ENCODE results near the gene SLC36A2. TPM values are rescaled to one million over a fixed set of nuclear protein-coding genes. Genes with fewer than 3 reads are reported as not detected.

SLC36A2 gene
- total RNA-seq, 1 experiment from 2014 or later: not detected

DNA sequence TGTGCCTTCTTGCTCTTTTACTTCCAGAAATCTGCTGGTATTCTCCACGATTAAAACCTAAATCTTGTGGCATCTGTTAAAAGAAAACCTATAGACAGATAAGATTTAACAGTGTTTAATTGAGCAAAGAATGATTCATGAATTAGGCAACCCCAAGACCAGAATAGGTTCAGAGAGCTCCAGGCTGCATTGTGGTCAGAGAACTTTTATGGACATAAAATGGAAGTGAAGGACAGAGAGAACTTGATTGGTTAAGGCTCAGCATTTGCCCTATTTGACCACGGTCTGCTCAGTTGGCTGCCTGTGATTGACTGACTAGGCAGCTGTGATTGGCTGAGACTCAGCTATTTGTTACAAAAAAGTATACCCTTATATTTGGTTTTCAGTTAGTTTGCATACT lies 10.4 kb upstream of the SLC36A2 start:
- Histone ChIP-seq H3K4me3 (ENCODE audit: low read length) (no peak overlapping the region; the same call in 1 of the 2 replicates), H2AFZ (ENCODE audit: low read length) (0 out of 2 replicates have a peak overlapping the region, but pooled peaks have one; percentile 0), H3K4me2 (ENCODE audit: low read length) (peak overlapping the region; percentile 24), H4K20me1 (ENCODE audit: low read length) (no peaks in the 10 kb centered on the region), H3K79me2 (ENCODE audit: low read length) (no peaks in the 10 kb centered on the region), H3K9me3 (ENCODE audit: low read length) (peaks cover 9% of the 10 kb centered on the region; the same call in 1 of the 2 replicates), H3K27ac (ENCODE audit: low read length) (peak overlapping the region; percentile 53), H3F3A (ENCODE audit: low read length, unreplicated experiment) (peaks cover 4% of the 10 kb centered on the region), H3K4me1 (ENCODE audit: insufficient read depth, low read length) (peaks cover 26% of the 10 kb centered on the region), H3K9ac (ENCODE audit: low read length) (no peak overlapping the region), H3K9me2 (replicated peaks; ENCODE audit: low read length) (no peaks in the 10 kb centered on the region), H3K36me3 (ENCODE audit: low read depth, low read length) (no peaks in the 10 kb centered on the region), H3K27me3 (ENCODE audit: low read length) (no peaks in the 10 kb centered on the region)
- intact Hi-C loops (cut with micrococcal nuclease): no loop called here
- POLR2A ChIA-PET (ENCODE audit: unreplicated experiment): interaction anchor here (0.6 kb wide), 1 partner anchor 296 kb away, joined by 3 read pairs; no protein-coding TSS in a partner anchor
- DNase-seq (peak; percentile 80), ATAC-seq (peak; percentile 74)
- BruUV-seq (replicated peaks): no TSS peak
- TF ChIP-seq EZH2 (IDR thresholded peaks at IDR 0.05; ENCODE audit: low read length, unreplicated experiment) (no peak), EZH2phosphoT487 (IDR thresholded peaks at IDR 0.05; ENCODE audit: borderline replicate concordance, low read length) (no peak)
- TF ChIP-seq, protein P1, sequence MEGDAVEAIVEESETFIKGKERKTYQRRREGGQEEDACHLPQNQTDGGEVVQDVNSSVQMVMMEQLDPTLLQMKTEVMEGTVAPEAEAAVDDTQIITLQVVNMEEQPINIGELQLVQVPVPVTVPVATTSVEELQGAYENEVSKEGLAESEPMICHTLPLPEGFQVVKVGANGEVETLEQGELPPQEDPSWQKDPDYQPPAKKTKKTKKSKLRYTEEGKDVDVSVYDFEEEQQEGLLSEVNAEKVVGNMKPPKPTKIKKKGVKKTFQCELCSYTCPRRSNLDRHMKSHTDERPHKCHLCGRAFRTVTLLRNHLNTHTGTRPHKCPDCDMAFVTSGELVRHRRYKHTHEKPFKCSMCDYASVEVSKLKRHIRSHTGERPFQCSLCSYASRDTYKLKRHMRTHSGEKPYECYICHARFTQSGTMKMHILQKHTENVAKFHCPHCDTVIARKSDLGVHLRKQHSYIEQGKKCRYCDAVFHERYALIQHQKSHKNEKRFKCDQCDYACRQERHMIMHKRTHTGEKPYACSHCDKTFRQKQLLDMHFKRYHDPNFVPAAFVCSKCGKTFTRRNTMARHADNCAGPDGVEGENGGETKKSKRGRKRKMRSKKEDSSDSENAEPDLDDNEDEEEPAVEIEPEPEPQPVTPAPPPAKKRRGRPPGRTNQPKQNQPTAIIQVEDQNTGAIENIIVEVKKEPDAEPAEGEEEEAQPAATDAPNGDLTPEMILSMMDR (conservative IDR thresholded peaks at IDR 0.05; ENCODE audit: low read depth, low read length): no peak
- CTCF ChIA-PET: no interaction called here

DNA sequence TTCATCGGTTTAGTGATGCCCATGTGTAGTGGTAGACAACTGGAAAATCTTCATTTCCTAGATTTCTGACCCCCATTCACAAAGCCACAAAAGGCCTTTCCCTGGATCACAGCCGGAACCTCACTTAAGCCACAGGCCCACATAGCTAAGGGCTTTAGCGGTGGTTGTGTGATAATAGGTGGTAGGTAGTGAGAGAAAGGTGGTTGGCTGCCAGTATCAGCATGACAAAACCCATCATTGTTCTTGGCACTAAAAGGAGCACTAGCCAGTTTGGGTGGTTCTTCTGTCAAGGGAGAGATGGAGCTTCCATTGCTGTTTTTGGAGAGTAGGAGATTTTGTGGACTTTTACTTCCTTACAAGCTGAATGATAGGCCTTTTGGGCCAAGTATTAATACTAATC lies 9.7 kb upstream of the SLC36A2 start:
- intact Hi-C loops (cut with micrococcal nuclease): no loop called here
- POLR2A ChIA-PET (ENCODE audit: unreplicated experiment): no interaction called here
- H3K4me2 ChIP-seq (ENCODE audit: low read length): peak overlapping the region; percentile 24
- no peak overlapping the region; the same call in 1 of the 2 replicates for H3K4me3 ChIP-seq (ENCODE audit: low read length)
- no TSS peak for BruUV-seq (replicated peaks)
- no peak overlapping the region for H2AFZ ChIP-seq (ENCODE audit: low read length)
- H3K27ac ChIP-seq (ENCODE audit: low read length): peak overlapping the region; percentile 53
- no peaks in the 10 kb centered on the region for H3K27me3 ChIP-seq (ENCODE audit: low read length)
- H3K4me1 ChIP-seq (ENCODE audit: insufficient read depth, low read length): peaks cover 21% of the 10 kb centered on the region
- CTCF ChIA-PET: no interaction called here
- no peak overlapping the region for H3K9ac ChIP-seq (ENCODE audit: low read length)
- H3F3A ChIP-seq (ENCODE audit: low read length, unreplicated experiment): peaks cover 4% of the 10 kb centered on the region
- no peaks in the 10 kb centered on the region for H3K36me3 ChIP-seq (ENCODE audit: low read depth, low read length)
- DNase-seq (peak; percentile 50), ATAC-seq (no peak)
- TF ChIP-seq EZH2 (IDR thresholded peaks at IDR 0.05; ENCODE audit: low read length, unreplicated experiment) (no peak), EZH2phosphoT487 (IDR thresholded peaks at IDR 0.05; ENCODE audit: borderline replicate concordance, low read length) (no peak)
- TF ChIP-seq, protein P1 (conservative IDR thresholded peaks at IDR 0.05; ENCODE audit: low read depth, low read length): no peak
- peaks cover 8% of the 10 kb centered on the region; the same call in 1 of the 2 replicates for H3K9me3 ChIP-seq (ENCODE audit: low read length)
- no peaks in the 10 kb centered on the region for H3K9me2 ChIP-seq (replicated peaks; ENCODE audit: low read length)
- no peaks in the 10 kb centered on the region for H3K79me2 ChIP-seq (ENCODE audit: low read length)
- H4K20me1 ChIP-seq (ENCODE audit: low read length): no peaks in the 10 kb centered on the region

DNA sequence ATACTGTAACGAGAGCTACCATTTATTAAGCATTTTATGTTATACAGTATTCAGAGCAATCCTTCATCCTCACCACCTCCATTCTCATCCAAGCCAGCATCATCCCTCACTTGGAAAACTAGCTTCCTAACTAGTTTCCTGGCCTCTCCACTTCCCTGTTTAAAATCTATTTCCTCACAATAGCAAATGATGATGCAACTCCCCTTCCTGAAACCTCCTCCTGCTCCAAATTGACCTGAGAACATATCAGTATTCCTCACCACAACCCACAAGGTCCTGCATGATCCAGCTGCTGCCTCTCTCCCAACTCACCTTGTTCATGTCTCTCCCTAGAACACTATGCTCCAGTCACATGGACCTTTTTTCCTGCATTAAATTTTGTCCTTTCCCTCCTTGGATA lies 4.3 kb upstream of the SLC36A2 start:
- no TSS peak for BruUV-seq (replicated peaks)
- DNase-seq (no peak), ATAC-seq (no peak)
- Histone ChIP-seq H4K20me1 (ENCODE audit: low read length) (no peaks in the 10 kb centered on the region), H3K27ac (ENCODE audit: low read length) (no peak overlapping the region), H3K9me2 (replicated peaks; ENCODE audit: low read length) (no peaks in the 10 kb centered on the region), H3F3A (ENCODE audit: low read length, unreplicated experiment) (no peaks in the 10 kb centered on the region), H3K4me1 (ENCODE audit: insufficient read depth, low read length) (peaks cover 9% of the 10 kb centered on the region), H3K4me3 (ENCODE audit: low read length) (no peak overlapping the region), H3K79me2 (ENCODE audit: low read length) (no peaks in the 10 kb centered on the region), H3K9ac (ENCODE audit: low read length) (no peak overlapping the region), H3K27me3 (ENCODE audit: low read length) (no peaks in the 10 kb centered on the region), H3K9me3 (ENCODE audit: low read length) (no peaks in the 10 kb centered on the region), H2AFZ (ENCODE audit: low read length) (no peak overlapping the region), H3K4me2 (ENCODE audit: low read length) (no peak overlapping the region), H3K36me3 (ENCODE audit: low read depth, low read length) (no peaks in the 10 kb centered on the region)
- no peak for TF ChIP-seq EZH2 (IDR thresholded peaks at IDR 0.05; ENCODE audit: low read length, unreplicated experiment)
- TF ChIP-seq, protein P1 (conservative IDR thresholded peaks at IDR 0.05; ENCODE audit: low read depth, low read length): no peak
- no peak for TF ChIP-seq EZH2phosphoT487 (IDR thresholded peaks at IDR 0.05; ENCODE audit: borderline replicate concordance, low read length)
- ChIA-PET POLR2A (ENCODE audit: unreplicated experiment) (interaction anchor here (0.7 kb wide), 1 partner anchor 323 kb away, joined by 3 read pairs; no protein-coding TSS in a partner anchor), CTCF (no interaction called here)
- intact Hi-C loops (cut with micrococcal nuclease): no loop called here
